Osteocyte (in vitro differentiated cells): ENCODE results near the gene ZNF48. TPM values are rescaled to one million over a fixed set of nuclear protein-coding genes. Genes with fewer than 3 reads are reported as not detected.

Source experiments
- DNase-seq: peaks from one replicate; pipeline ENCODE4 v3.0.0; 2021; ENCODE audit warnings: mixed read lengths; ENCODE audit not compliant: unreplicated experiment; ENCODE audit errors: extremely low spot score
- H3K27ac Mint-ChIP-seq: one replicate; pipeline ENCODE4 v1.8.0; 2021; ENCODE audit warnings: mild to moderate bottlenecking, mixed read lengths; ENCODE audit not compliant: unreplicated experiment
- H3K27me3 Mint-ChIP-seq: one replicate; pipeline ENCODE4 v1.8.0; 2021; ENCODE audit warnings: mixed read lengths; ENCODE audit not compliant: unreplicated experiment
- H3K36me3 Mint-ChIP-seq: one replicate; pipeline ENCODE4 v1.8.0; 2021; ENCODE audit warnings: mixed read lengths; ENCODE audit not compliant: unreplicated experiment
- H3K4me1 Mint-ChIP-seq: one replicate; pipeline ENCODE4 v1.8.0; 2021; ENCODE audit warnings: mixed read lengths; ENCODE audit not compliant: unreplicated experiment
- H3K4me3 Mint-ChIP-seq: one replicate; pipeline ENCODE4 v1.8.0; 2021; ENCODE audit warnings: mild to moderate bottlenecking, moderate library complexity, mixed read lengths; ENCODE audit not compliant: unreplicated experiment
- H3K9me3 Mint-ChIP-seq: one replicate; pipeline ENCODE4 v1.8.0; 2021; ENCODE audit warnings: mixed read lengths; ENCODE audit not compliant: unreplicated experiment
- total RNA-seq: library from RNA; stranded (reverse); gene quantifications from 2 replicates; pipeline ENCODE4 v1.2.1, GENCODE V29; 2021
- TF ChIP-seq, protein P1 (sequence below): fragments of 200-600 bp; sonication (generic); IDR thresholded peaks from 2 replicates; pipeline ENCODE4 v1.5.0; 2021; ENCODE audit warnings: antibody characterized with exemption, mild to moderate bottlenecking, moderate library complexity

The ZNF48 gene
- total RNA-seq, 1 donor from 2014 or later, result 13.2 TPM

DNA sequence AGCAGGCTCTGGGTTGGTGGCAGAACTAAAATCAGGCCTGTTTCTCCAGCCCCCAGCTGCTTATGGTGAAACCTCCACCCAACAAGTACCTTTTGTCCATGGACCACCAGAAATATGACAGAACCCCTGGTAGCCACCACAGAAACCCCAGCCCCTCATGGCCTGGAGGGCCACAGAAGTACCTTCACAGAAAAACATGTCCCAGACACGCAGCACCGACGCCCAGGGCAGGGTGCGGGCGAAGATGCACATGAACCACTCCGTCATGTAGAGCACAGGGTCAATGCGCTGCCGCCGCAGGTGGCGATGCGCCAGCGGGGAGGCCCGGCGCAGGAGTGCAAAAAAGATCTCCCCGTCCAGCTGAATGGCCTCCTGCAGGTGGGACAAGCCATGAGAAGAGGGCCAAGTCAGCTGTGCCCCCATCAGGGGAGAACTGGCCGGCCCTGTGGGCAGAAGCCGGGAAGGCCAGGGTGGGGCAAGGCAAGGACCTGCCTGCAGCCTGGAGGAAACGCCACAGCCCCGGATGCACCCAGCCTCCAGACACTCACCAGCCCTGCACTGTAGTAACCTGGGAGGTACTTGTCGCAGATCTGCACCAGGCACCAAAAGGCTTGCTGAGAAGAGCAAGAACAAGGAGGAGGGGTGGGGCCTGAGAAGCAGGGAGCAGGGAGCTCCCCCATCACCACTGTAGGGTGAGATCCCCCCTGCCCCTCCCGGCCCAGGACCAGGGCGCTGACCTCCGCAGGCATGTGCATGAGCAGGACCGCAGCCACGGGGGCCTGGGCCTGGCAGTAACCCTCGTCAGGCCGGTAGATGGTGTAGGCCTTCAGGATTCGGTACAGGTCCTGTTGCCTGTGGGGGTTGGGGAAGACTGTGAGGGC lies 36.0 kb upstream of the ZNF48 start:
- no peak for DNase-seq
- no peaks in the 10 kb centered on the region for H3K9me3 Mint-ChIP-seq
- no peak overlapping the region for H3K27ac Mint-ChIP-seq
- TF ChIP-seq, protein P1, sequence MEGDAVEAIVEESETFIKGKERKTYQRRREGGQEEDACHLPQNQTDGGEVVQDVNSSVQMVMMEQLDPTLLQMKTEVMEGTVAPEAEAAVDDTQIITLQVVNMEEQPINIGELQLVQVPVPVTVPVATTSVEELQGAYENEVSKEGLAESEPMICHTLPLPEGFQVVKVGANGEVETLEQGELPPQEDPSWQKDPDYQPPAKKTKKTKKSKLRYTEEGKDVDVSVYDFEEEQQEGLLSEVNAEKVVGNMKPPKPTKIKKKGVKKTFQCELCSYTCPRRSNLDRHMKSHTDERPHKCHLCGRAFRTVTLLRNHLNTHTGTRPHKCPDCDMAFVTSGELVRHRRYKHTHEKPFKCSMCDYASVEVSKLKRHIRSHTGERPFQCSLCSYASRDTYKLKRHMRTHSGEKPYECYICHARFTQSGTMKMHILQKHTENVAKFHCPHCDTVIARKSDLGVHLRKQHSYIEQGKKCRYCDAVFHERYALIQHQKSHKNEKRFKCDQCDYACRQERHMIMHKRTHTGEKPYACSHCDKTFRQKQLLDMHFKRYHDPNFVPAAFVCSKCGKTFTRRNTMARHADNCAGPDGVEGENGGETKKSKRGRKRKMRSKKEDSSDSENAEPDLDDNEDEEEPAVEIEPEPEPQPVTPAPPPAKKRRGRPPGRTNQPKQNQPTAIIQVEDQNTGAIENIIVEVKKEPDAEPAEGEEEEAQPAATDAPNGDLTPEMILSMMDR, result no peak
- peaks cover 11% of the 10 kb centered on the region for H3K4me1 Mint-ChIP-seq
- H3K27me3 Mint-ChIP-seq, result no peaks in the 10 kb centered on the region
- H3K4me3 Mint-ChIP-seq, result no peak overlapping the region
- peaks cover 22% of the 10 kb centered on the region for H3K36me3 Mint-ChIP-seq

DNA sequence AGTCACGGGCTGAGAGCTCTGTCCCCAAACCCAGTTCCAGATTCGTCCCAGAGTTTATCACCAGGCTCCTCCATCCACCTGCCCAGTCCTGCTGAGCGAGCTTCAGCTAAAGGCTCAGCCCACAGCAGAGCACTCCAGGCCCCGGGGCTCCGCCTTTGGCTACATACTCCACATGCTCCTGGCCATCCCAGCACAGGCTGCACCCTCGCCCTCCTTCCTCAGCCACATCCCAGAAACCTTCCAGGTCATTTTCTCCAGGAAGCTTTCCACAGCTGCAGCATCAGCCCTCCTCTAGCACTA lies 35.4 kb upstream of the ZNF48 start:
- Mint-ChIP-seq H3K4me3 (no peak overlapping the region), H3K36me3 (peaks cover 22% of the 10 kb centered on the region), H3K27me3 (no peaks in the 10 kb centered on the region), H3K27ac (no peak overlapping the region), H3K4me1 (peaks cover 7% of the 10 kb centered on the region), H3K9me3 (no peaks in the 10 kb centered on the region)
- no peak for DNase-seq
- TF ChIP-seq, protein P1, result no peak

DNA sequence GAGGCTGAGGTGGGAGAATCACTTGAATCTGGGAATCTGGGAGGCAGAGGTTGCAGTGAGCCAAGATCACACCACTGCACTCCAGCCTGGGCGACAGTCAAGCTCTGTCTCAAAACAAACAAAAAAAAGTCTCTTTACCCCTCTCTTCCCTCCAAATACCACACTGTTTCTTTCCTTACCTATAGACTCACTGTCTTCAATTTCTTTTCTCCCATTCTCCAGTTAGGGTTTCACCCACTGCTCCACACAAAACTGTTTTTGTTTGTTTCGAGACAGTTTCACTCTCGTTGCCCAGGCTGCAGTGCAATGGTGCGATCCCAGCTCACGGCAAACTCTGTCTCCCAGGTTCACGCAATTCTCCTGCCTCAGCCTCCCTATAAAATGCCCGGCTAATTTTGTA lies 34.0 kb upstream of the ZNF48 start:
- Mint-ChIP-seq H3K27me3 (no peaks in the 10 kb centered on the region), H3K9me3 (no peaks in the 10 kb centered on the region), H3K4me3 (no peak overlapping the region), H3K4me1 (peaks cover 6% of the 10 kb centered on the region), H3K36me3 (peaks cover 32% of the 10 kb centered on the region), H3K27ac (no peak overlapping the region)
- TF ChIP-seq, protein P1, result no peak
- no peak for DNase-seq

DNA sequence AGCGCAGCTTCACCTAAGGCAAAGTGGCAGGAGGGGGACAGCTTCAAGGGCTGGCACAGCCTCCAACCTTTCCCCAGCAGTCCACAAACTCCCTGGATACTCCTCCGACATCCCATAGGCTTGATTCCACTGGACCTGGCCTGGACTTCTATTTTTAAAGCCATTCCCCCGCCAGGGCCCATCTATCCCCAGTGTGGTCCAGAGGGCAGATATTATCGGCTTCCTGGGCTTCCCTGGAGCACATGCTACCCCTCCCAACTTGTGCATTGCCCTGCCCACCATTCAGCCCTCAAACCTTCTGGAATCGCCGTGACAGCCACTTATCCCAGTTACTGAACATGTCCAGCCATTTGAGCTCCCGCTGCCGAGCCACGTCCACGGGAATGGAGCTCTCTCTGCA lies 30.0 kb upstream of the ZNF48 start:
- Mint-ChIP-seq H3K36me3 (peaks cover 30% of the 10 kb centered on the region), H3K27ac (no peak overlapping the region), H3K9me3 (no peaks in the 10 kb centered on the region), H3K4me1 (peaks cover 33% of the 10 kb centered on the region), H3K27me3 (no peaks in the 10 kb centered on the region), H3K4me3 (no peak overlapping the region)
- no peak for DNase-seq
- TF ChIP-seq, protein P1, result no peak

DNA sequence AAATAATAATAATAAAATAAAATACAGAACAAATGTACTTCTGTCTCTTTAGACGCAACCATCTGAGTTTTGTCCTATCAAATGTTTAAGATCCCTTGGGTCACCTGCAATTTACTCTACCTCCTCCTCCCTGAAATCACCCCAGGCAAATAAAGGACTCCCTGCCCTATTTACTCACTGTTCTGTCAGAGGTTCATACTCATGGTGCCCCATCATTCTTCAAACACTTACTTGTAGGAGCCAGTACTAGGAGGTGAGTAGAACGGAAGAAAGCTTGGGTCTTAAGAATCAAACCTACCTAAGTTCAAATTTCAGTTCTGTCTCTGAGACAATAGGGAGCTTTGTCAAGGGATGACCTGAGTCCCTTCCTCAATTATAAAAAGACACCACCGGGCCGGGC lies 28.7 kb upstream of the ZNF48 start:
- no peak for DNase-seq
- TF ChIP-seq, protein P1, result no peak
- Mint-ChIP-seq H3K27me3 (no peaks in the 10 kb centered on the region), H3K9me3 (no peaks in the 10 kb centered on the region), H3K36me3 (peaks cover 27% of the 10 kb centered on the region), H3K4me3 (peak overlapping the region; percentile 10), H3K4me1 (peaks cover 38% of the 10 kb centered on the region), H3K27ac (no peak overlapping the region)
